HG03354 (cell line): Measurements from ENCODE around the gene SAFB2.
"Not testable (repeated sequence)": the region's sequence is repeated elsewhere in the genome, so short reads cannot be mapped to it uniquely, and the experiment has no call there.

Experiments
- ATAC-seq: cut with Tn5 transposase; IDR thresholded peaks from one replicate; pipeline ENCODE4 v1.9.1; 2021; ENCODE audit warnings: mild to moderate bottlenecking; ENCODE audit not compliant: unreplicated experiment, poor library complexity, severe bottlenecking

Gene SAFB2

GRCh38 chr19:5612891-5613865 is 9.4 kb downstream of the SAFB2 start:
- no peak for ATAC-seq

DNA sequence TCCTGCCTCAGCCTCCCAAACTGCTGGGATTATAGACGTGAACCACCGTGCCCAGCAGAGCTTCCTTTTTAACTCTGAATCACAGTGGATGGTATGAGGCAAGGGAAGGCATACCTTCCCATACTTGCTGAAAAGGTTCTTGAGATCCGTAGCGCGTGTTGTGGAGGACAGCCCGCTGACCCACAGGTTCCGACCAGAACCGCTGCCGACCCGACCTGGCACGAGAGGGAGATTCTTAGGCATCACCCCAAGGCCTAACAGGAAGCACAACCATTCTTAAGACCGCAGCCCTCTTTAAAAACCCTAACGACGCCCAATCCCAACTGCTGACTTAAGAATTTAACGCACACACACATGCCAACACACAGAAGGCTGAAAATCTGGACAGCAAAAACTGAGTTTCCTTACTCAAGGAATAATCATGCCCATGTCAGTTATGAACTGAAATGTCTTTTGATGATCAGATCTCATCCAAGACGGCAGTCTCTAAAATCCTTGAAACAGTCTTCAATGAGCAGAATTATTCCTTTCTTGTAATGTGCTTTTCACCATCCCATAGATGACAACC is 12.6 kb downstream of the SAFB2 start:
- no peak for ATAC-seq

DNA sequence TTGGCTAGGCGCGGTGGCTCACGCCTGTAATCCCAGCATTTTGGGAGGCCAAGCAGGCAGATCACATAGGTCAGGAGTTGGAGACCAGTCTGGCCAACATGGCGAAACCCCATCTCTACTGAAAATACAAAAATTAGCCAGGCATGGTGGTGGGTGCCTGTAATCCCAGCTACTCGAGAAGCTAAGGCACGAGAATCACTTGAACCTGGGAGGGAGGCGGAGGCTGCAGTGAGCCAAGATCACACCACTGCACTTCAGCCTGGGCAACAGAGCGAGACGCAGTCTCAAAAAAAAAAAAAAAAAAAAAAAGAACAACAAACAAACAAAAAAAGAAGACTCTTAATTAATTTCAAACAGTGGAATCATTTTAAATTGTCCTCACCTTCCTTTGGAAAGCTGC is 13.8 kb downstream of the SAFB2 start:
- ATAC-seq: not testable (repeated sequence)

GRCh38 chr19:5608291-5608690 is 14.3 kb downstream of the SAFB2 start:
- ATAC-seq: no peak

GRCh38 chr19:5607318-5608275 is 15.0 kb downstream of the SAFB2 start:
- ATAC-seq: no peak

GRCh38 chr19:5605362-5605761 is 17.2 kb downstream of the SAFB2 start:
- no peak for ATAC-seq

DNA sequence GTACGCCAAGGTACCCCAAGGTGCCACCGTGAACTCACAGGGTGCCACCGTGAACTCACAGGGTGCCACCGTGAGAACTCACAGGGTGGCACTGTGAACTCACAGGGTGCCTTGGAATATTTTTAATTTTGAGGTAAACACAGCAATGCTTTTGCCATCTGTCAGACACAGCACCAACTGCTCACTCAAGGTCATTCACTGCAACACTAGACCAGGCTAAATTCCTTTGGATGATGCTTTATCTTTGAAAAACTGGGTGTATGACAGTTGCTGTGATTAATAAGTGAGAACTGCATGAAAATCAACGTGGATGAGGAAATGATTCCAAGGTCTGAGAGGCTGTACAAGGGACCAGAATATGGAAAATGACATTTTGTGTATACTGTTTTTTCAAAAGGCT is 18.9 kb downstream of the SAFB2 start:
- ATAC-seq: no peak

DNA sequence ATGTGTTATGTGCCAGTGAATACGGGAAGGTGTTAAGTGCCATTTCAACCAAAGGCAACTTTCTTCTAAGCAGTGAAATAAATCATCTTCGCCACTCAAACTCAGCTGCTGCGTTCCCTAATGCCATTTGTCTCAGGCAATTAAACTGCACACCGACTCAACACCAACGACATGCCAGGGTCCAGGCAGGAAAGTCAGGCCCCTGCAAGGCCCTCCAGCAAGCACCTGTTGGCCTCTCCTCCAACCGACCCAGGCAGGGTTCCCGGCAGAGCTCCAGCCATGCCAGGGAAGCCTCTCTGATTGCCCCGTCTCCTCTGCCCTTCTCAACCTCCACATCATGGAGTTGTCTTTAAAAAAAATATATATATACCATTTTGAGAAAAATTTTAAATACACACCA is 21.8 kb downstream of the SAFB2 start:
- no peak for ATAC-seq

GRCh38 chr19:5595745-5596144 is 26.8 kb downstream of the SAFB2 start:
- ATAC-seq: no peak

DNA sequence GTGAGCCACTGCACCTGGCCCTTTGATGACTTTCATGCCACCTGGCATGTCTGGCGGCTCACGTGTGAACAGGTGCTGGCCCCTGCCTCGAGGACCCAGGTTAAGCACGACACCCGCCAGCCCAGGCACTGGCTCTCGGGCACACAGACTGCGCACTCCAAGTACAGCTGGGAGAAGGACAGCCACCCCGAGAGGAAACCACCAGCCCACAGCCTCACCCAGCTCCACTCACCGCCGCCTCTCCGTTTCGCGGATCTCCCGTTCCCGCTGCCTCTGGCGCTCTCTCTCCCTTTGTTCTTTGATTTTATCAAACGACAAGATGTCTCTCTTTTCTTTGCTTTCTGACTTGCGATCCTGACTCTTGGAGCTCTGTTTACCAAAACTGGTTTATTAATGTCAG is 27.4 kb downstream of the SAFB2 start:
- ATAC-seq: no peak

GRCh38 chr19:5594521-5594950 is 28.0 kb downstream of the SAFB2 start:
- no peak for ATAC-seq

- no peak for ATAC-seq
Measured at GRCh38 chr19:5593343-5594255, 29.0 kb downstream of the SAFB2 start.

GRCh38 chr19:5592531-5593342 is 29.8 kb downstream of the SAFB2 start:
- ATAC-seq: no peak

- ATAC-seq: no peak
Measured at GRCh38 chr19:5591476-5591875, 31.1 kb downstream of the SAFB2 start.

GRCh38 chr19:5590865-5591154 is 31.8 kb downstream of the SAFB2 start:
- ATAC-seq: no peak

GRCh38 chr19:5590151-5590864 is 32.3 kb downstream of the SAFB2 start:
- no peak for ATAC-seq

DNA sequence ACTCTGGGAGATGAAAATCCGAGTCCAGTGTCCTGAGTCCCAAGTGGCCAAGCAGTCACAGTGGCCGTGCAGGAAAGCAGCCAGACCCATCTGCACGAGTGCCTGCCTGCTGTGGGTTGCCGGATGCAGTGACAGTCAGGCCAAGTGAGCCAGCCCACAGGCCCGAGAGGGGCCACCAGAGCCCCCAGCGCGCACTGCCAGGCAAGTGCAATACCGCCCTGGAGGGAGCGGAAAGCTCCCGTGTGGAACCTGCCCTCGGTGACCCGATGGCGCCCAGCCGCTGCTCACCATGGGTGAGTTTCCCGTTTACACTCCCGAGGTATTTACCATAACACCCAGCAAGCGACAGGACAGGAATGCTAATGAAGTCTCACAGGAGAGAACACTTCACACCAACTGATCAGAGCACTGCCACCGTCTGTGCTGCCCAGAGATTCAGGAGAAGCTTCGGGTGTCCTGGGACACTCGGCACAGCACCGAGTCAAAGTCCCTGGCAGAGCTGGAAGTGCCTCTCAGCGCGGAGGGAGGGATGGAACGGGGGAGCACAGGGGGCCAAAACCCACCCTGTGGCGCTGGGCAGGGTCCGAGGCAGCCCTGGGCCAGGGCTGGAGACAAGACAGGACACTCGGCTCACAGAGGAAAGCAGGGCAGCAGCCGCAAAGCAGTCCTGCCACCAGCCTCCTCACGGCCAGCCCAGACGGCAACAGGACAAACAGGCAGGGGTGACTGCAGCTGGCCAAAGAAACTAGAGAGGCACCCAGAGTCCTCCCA is 33.5 kb downstream of the SAFB2 start:
- ATAC-seq: no peak
